HT1080 (cell line): Measurements from ENCODE around the gene IQCN. TPM values are rescaled to one million over a fixed set of nuclear protein-coding genes. Genes with fewer than 3 reads are reported as not detected.

Experiments
- DNase-seq: peaks from one replicate; pipeline ENCODE4 v3.0.0-alpha.2; 2015; ENCODE audit warnings: low read depth
- total RNA-seq: library from RNA; depleted of rRNA; stranded (reverse); fragments of >200 nt; shearing (Covaris generic); gene quantifications from 2 replicates; pipeline ENCODE4 v1.2.3, GENCODE V29; 2014

IQCN gene
- total RNA-seq, 1 experiment from 2014 or later = not detected

DNA sequence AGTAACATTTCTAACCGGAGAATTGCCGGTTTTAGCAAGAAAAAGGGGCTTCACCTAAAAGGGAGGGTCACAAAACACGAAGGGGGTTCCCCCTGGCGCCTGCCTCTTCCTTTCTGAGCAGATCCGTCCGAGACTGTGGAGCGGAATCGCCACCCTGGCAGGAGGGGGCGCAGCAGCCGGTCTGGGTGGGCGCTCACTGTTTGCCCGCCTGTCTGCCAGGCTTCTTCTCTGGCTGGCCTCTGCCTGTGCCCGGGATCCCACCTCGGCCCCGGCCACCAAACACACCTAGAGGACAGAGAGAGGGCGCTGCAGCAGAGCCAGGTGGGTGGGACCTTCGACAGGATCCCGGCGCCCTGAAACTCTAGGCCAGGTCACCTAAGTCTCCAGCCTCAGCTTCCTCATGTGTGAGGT lies 33.0 kb upstream of the IQCN start:
- no peak for DNase-seq

DNA sequence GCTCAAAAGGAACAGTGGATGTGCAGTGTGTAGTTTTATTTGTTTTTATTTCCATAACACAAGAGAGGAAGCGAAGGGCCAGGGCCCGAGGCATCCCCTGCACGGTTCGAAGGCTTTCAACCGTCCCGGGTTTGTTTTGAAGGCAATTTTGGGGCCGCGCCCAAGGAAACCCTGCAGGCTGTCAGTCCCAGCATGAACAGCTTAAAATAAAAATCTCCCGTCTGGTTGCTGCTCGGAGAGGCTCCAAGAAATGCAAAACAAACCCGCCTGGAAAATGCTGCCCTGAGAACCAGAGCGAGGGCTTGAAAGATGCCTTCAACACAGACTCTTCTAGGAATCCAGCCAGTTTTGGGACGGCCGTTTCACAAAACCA lies 32.6 kb upstream of the IQCN start:
- DNase-seq = no peak

DNA sequence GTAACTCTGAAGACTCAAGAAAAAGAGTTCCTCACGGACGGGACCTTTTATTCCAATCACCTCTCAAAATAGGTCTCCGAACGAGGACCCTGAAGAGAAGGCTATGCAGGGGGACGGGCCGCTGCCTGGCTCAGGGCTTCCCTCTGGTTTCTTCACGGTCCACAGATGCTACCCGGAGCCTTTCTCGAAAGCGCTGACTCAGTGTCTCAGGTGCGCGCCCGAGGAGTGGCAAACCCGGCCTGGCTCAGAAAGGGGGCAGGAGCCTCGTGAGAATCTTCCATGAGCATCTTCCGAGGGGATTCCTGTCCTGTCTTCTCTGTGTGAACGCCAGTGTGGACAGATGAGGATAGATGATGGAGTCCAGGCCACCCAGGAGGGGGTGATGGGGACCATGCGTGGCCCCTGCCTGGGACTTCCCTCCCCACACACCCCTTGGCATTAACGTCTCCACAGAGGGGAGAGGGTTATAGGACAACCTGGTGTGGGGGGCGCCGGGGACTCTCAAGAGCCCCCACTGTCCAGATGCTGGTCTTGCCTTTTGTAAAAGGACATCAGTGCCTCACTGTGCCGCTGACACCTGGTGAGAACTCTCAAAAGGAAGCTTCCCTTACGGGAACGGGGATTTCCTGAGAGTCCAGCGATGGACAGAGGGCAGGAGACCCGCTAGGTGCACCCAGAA lies 32.1 kb upstream of the IQCN start:
- DNase-seq = no peak

DNA sequence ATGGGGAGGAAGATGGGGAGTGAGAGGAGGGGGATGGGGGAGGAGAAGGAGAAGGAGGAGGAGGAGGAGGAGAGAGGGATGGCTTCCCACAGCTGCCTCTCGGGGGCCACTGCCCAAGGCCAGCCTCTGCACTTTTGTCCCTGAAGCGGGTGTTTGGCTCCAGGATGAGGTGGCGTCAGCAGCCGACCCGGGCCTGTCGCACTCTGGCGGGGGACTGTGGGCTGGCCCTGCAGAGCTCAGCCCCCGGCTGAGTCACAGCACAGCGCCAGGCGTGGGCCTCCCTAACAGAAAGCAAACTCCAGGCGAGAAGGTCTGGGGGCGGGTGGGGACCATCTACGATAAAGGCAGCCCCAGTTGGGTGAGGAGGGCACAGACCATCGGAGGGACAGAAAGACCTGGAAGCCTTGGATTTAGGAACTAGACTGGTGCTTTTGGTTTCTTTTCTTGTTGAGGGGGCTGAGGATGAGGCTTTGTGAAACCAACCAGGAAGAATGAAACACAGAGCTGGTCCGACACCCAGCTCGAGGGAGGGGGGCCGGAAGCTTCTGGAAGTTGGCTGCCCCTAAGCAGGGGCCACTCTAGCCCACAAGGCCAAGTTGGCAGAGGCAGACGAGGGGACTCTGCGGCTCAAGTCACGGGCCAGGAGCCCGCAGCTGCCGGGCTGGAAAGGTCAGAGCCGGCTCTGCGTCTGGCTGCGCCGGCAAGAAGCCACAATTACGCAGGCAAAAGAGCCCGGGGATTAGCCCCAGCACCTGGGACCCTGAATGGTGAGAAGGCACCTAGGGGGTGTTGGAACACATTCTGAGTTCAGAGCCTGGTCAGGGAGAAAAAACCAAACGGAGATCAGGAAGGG lies 30.4 kb upstream of the IQCN start:
- DNase-seq = peak; percentile 79

GRCh38 chr19:18304208-18304457 lies 29.9 kb upstream of the IQCN start:
- DNase-seq = no peak

- DNase-seq = no peak
Observed at GRCh38 chr19:18301718-18302111, 27.5 kb upstream of the IQCN start.

GRCh38 chr19:18300930-18301717 lies 26.9 kb upstream of the IQCN start:
- peak; percentile 68 for DNase-seq

GRCh38 chr19:18299654-18300053 lies 25.4 kb upstream of the IQCN start:
- no peak for DNase-seq

- DNase-seq = no peak
Observed at GRCh38 chr19:18298601-18299000, 24.3 kb upstream of the IQCN start.

DNA sequence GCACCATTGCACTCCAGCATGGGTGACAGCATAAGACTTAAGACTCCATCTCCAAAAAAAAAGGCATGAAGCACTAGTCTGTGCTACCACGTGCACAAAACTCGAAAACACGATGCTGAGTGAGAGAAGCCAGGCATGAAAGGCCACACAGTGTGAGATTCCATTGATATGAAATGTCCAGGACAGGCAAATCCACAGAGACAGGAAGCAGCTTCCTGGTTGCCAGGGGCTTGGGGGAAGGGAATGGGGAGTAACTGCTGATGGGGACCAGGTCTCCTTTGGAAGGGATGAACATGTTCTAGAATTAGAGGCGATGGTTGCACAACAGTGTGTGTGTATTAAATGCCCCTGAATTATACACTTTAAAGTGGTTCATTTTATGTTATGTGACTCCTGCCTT lies 23.1 kb upstream of the IQCN start:
- DNase-seq = no peak

- no peak for DNase-seq
Observed at GRCh38 chr19:18295034-18295451, 20.8 kb upstream of the IQCN start.

- DNase-seq = no peak
Observed at GRCh38 chr19:18294467-18294864, 20.2 kb upstream of the IQCN start.

DNA sequence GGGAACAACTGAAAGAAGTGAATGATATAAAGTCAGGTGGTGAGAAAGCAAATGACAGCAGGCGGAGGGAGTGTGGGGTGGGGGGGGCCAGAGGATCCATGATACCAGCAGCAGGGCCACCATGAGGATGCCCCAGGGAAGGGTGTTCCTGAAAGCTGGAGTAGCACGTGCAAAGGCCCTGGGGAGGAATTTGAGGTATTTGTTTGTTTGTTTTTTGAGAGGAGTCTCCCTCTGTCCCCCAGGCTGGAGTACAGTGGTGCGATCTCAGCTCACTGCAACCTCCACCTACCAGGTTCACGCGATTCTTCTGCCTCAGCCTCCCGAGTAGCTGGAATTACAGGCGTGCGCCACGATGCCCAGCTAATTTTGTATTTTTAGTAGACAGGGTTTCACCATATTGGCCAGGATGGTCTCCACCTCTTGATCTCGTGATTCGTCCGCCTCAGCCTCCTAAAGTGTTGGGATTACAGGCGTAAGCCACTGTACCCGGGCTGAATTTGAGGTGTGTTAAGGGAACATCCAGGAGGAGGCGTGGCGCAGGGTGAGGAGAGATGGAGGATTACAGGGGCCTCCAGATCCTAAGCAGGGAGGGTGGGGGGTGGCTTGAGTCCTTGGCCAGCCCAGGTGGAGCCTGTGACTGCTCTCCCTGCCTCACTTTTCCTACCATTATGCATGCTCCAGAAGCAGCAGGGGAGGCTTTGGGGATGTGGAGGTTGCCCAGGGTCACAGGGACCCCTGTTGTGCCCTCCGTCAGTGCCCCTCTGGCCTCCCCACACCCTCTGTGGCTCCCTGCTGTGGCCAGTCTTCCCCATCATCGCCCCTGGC lies 19.6 kb upstream of the IQCN start:
- no peak for DNase-seq

DNA sequence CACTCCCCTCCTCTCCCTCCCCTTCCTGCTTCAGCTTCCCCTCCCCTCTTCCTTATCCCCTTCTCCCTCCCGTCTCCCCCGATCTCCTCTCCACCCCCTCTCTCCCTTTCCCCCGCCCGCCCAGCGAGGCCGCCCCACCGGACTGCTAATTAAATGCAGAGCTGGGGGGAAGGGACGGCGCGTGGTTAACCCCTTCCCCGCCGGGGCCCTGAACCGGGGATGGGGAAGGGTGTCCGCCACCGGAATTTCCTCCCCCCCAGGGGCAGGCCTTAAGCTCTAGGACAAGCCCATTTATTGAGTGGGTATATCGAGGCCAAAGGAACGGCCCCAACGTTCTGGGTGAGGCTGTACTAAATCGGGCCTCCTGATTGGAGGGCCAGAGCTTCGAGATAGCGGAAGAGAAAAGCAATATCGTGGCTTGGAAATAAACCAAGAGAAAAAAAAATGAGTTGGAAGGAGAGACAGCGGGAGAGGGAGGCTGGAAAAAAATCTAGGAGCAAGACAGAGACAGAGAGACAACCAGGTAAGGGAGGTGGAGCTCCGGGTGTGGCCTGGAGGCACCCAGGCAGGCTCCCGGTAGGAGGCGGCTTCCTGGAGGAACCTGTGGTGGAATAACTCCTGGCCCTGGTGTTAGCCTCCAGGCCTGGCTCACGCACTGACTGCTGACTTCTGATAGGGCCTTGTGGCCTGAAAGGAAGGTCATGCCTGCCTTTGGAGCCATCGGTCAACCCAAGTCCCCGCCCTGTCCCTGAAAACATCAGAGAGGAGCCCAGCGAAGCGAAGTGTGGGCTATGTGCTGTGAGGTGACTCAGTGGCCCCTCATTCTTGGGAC lies 18.8 kb upstream of the IQCN start:
- DNase-seq = no peak

DNA sequence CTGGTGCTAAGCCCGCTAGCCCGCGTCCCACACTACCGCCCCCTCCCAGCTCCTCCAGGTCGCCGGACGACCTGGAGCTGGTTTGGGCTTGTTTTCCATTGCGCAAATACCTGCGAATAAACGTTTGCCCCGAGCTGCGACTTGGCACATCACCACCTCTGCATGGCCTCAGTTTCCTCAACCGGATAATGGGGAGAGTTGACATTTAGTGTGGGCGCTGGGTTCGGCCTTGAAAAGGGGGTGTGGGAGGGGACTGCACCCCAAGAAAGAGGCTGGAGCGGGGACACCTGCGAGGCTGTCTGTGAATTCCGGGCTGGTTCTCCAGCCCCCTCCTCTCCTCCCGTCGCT lies 18.2 kb upstream of the IQCN start:
- DNase-seq = no peak

GRCh38 chr19:18291590-18292461 lies 17.6 kb upstream of the IQCN start:
- DNase-seq = no peak

- DNase-seq = no peak
Observed at GRCh38 chr19:18291019-18291524, 16.8 kb upstream of the IQCN start.

- DNase-seq = no peak
Observed at GRCh38 chr19:18290302-18291018, 16.2 kb upstream of the IQCN start.
